Hepatocyte (in vitro differentiated cells): ENCODE measurements around the gene GAB3.
"Not testable (repeated sequence)": the region's sequence is repeated elsewhere in the genome, so short reads cannot be mapped to it uniquely, and the experiment has no call there.

Experiments used
- EZH2 ChIP-seq: fragments of 200-600 bp; sonication (generic); IDR thresholded peaks from 2 replicates; pipeline ENCODE4 v1.6.1; 2016; ENCODE audit warnings: antibody characterized with exemption, mild to moderate bottlenecking, borderline replicate concordance
- EZH2phosphoT487 ChIP-seq: fragments of 200-600 bp; sonication (generic); IDR thresholded peaks from one replicate; pipeline ENCODE4 v1.6.1; 2018; ENCODE audit warnings: antibody characterized with exemption, mild to moderate bottlenecking, low read depth, moderate library complexity; ENCODE audit not compliant: unreplicated experiment, severe bottlenecking
- TF ChIP-seq, protein P1 (sequence below): fragments of 200-600 bp; sonication (generic); IDR thresholded peaks from 2 replicates; pipeline ENCODE4 v1.5.1; 2016; ENCODE audit warnings: antibody characterized with exemption, mild to moderate bottlenecking; ENCODE audit not compliant: poor library complexity

DNA sequence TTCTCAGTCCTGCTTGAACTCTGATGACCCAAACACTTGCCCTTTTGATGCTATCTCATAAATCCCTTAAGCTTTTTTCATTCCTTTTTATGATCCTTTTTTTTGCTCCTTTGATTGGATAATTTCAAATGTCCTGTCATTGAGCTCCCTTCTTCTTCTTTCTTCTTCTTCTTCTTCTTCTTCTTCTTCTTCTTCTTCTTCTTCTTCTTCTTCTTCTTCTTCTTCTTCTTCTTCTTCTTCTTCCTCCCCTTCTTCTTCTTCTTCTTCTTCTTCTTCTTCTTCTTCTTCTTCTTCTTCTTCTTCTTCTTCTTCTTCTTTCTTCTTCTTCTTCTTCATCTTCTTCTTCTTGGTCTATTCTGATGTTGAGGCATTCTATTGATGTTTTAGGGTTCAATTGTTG, 78.8 kb downstream of the GAB3 start:
- TF ChIP-seq, protein P1, sequence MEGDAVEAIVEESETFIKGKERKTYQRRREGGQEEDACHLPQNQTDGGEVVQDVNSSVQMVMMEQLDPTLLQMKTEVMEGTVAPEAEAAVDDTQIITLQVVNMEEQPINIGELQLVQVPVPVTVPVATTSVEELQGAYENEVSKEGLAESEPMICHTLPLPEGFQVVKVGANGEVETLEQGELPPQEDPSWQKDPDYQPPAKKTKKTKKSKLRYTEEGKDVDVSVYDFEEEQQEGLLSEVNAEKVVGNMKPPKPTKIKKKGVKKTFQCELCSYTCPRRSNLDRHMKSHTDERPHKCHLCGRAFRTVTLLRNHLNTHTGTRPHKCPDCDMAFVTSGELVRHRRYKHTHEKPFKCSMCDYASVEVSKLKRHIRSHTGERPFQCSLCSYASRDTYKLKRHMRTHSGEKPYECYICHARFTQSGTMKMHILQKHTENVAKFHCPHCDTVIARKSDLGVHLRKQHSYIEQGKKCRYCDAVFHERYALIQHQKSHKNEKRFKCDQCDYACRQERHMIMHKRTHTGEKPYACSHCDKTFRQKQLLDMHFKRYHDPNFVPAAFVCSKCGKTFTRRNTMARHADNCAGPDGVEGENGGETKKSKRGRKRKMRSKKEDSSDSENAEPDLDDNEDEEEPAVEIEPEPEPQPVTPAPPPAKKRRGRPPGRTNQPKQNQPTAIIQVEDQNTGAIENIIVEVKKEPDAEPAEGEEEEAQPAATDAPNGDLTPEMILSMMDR, result not testable (repeated sequence)
- not testable (repeated sequence) for TF ChIP-seq EZH2, EZH2phosphoT487
